Right lobe of liver (tissue), 4 donors: ENCODE data around the gene NR1I2.

ENCODE experiments used
- POLR2A ChIP-seq: fragments of 450-650 bp; IDR thresholded peaks from one replicate; pipeline ENCODE4 v1.6.1; 2017; ENCODE audit warnings: antibody characterized with exemption, mild to moderate bottlenecking
- TF ChIP-seq, protein P1 (sequence below), 4 donors: fragments of 200-600 bp in 3 of 4; fragments of 450-650 bp in 1 of 4; IDR thresholded peaks; one replicate each; pipeline versions ENCODE4 v1.5.1 to v1.8.0; 2016 to 2022; ENCODE audit warnings: antibody characterized with exemption in 4 of 4, mild to moderate bottlenecking in 2 of 4
- donor health status: DM: no; HTN: no; CAD: no.
- donor health status: DM: no; HTN: no; CAD: no.
- donor health status: DM: no; HTN: yes; CAD: no.

DNA sequence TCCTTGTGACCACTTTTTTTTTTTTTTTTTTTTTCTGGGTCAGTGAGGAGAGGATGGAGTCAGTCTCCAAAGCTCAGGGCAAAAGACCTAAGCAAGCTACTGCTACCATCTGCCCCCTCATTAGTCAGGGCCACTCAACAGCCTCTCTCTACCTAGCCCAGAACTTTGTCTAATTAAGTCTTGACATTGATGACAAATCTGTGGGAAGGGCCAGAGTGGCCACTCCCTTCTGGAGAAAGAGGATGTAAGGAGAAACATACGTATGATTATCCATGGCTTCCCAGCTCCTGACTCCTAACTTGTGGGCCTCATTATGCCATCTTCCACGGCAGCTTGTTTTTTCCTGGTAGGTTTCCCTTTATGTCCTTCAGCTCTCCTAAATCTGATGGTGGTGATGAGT is 37.9 kb downstream of the NR1I2 start:
- no peak for TF ChIP-seq POLR2A
- TF ChIP-seq, protein P1, sequence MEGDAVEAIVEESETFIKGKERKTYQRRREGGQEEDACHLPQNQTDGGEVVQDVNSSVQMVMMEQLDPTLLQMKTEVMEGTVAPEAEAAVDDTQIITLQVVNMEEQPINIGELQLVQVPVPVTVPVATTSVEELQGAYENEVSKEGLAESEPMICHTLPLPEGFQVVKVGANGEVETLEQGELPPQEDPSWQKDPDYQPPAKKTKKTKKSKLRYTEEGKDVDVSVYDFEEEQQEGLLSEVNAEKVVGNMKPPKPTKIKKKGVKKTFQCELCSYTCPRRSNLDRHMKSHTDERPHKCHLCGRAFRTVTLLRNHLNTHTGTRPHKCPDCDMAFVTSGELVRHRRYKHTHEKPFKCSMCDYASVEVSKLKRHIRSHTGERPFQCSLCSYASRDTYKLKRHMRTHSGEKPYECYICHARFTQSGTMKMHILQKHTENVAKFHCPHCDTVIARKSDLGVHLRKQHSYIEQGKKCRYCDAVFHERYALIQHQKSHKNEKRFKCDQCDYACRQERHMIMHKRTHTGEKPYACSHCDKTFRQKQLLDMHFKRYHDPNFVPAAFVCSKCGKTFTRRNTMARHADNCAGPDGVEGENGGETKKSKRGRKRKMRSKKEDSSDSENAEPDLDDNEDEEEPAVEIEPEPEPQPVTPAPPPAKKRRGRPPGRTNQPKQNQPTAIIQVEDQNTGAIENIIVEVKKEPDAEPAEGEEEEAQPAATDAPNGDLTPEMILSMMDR (IDR thresholded peaks at IDR 0.05) = no peak
